ENCODE results near the gene RAG2.
A peak's percentile ranks its signal among the peaks of the same experiment; 100 is the strongest.

The RAG2 gene

GRCh38 chr11:36628141-36628540 lies 30.1 kb upstream of the RAG2 start:
- Histone ChIP-seq H3K27me3 (ENCODE audit: insufficient read depth, poor library complexity, severe bottlenecking) (no peaks in the 10 kb centered on the region), H3K36me3 (ENCODE audit: low read depth) (no peaks in the 10 kb centered on the region), H3K4me3 (ENCODE audit: severe bottlenecking) (no peak overlapping the region), H3K9me3 (ENCODE audit: severe bottlenecking) (no peaks in the 10 kb centered on the region), H3K4me1 (ENCODE audit: insufficient read depth, poor library complexity, severe bottlenecking) (no peaks in the 10 kb centered on the region), H3K27ac (ENCODE audit: poor library complexity, severe bottlenecking) (no peak overlapping the region)
- DNase-seq (ENCODE audit: low spot score) (no peak), ATAC-seq (ENCODE audit: low read depth) (no peak)
- TF ChIP-seq CTCF (IDR thresholded peaks at IDR 0.05; ENCODE audit: poor library complexity, severe bottlenecking) = no peak

DNA sequence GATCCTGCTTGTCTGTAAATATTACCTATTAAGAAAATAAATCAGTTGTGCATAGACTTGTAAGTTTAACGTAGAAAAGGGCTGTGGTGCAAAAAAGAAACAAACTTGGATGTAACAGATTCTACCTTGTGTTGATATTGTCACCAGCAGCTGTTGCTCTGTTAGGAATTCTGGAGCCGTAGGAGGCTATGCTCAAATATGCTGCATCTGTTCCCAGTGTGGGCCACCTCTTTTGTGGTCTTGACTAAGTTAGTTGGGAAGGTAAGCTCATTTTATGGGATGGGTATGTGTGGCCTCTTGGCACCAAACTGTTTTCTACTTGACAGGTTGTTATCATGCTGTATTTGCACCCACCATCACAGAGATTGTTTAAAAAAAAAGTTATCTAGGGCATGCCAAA lies 29.4 kb upstream of the RAG2 start:
- DNase-seq (ENCODE audit: low spot score) = no peak
- no peak for ATAC-seq (ENCODE audit: low read depth)
- Histone ChIP-seq H3K9me3 (ENCODE audit: severe bottlenecking) (no peaks in the 10 kb centered on the region), H3K27ac (ENCODE audit: poor library complexity, severe bottlenecking) (no peak overlapping the region), H3K4me3 (ENCODE audit: severe bottlenecking) (no peak overlapping the region), H3K36me3 (ENCODE audit: low read depth) (no peaks in the 10 kb centered on the region), H3K4me1 (ENCODE audit: insufficient read depth, poor library complexity, severe bottlenecking) (no peaks in the 10 kb centered on the region), H3K27me3 (ENCODE audit: insufficient read depth, poor library complexity, severe bottlenecking) (no peaks in the 10 kb centered on the region)
- TF ChIP-seq CTCF (IDR thresholded peaks at IDR 0.05; ENCODE audit: poor library complexity, severe bottlenecking) = no peak

- no peak for TF ChIP-seq CTCF (IDR thresholded peaks at IDR 0.05; ENCODE audit: poor library complexity, severe bottlenecking)
- DNase-seq (ENCODE audit: low spot score) (no peak), ATAC-seq (ENCODE audit: low read depth) (no peak)
- Histone ChIP-seq H3K36me3 (ENCODE audit: low read depth) (no peaks in the 10 kb centered on the region), H3K27me3 (ENCODE audit: insufficient read depth, poor library complexity, severe bottlenecking) (no peaks in the 10 kb centered on the region), H3K9me3 (ENCODE audit: severe bottlenecking) (no peaks in the 10 kb centered on the region), H3K4me3 (ENCODE audit: severe bottlenecking) (no peak overlapping the region), H3K27ac (ENCODE audit: poor library complexity, severe bottlenecking) (no peak overlapping the region), H3K4me1 (ENCODE audit: insufficient read depth, poor library complexity, severe bottlenecking) (no peaks in the 10 kb centered on the region)
Measured at GRCh38 chr11:36627006-36627405, 29.0 kb upstream of the RAG2 start.

GRCh38 chr11:36623494-36623893 lies 25.5 kb upstream of the RAG2 start:
- Histone ChIP-seq H3K4me1 (ENCODE audit: insufficient read depth, poor library complexity, severe bottlenecking) (no peaks in the 10 kb centered on the region), H3K4me3 (ENCODE audit: severe bottlenecking) (no peak overlapping the region), H3K9me3 (ENCODE audit: severe bottlenecking) (no peaks in the 10 kb centered on the region), H3K27ac (ENCODE audit: poor library complexity, severe bottlenecking) (no peak overlapping the region), H3K36me3 (ENCODE audit: low read depth) (no peaks in the 10 kb centered on the region), H3K27me3 (ENCODE audit: insufficient read depth, poor library complexity, severe bottlenecking) (no peaks in the 10 kb centered on the region)
- DNase-seq (ENCODE audit: low spot score) = no peak
- no peak for ATAC-seq (ENCODE audit: low read depth)
- no peak for TF ChIP-seq CTCF (IDR thresholded peaks at IDR 0.05; ENCODE audit: poor library complexity, severe bottlenecking)

DNA sequence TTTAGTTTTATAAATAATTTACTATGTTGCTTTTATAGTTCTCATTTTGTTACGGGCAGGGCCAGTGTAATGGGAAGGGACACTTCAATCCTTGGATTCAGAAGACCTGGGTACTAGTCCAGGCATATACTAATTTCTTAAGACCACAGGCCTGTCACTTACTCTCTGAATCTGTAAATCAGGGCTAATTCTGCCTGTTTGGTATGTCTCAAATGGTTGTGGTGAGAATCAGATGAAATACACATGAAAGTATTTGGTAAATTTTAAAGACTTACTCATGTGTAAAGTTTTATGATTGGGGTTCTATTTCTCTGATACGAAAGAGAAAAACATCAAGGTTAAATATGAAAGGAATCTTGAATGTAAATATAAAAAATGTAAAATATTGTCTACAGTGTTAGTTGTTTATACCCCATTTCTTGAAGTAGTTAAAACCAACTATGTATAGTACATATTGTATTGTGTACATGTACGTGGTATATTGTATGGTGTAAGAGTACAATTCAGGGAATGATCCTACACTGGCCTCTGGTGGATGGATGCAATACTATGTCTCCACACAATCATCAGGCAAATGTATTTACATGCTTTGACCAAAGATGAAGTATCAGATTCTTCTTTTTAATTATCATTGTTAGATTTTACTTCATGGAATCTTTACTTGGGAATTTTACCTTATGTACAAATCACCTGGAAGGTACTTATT lies 24.5 kb upstream of the RAG2 start:
- H3K27ac ChIP-seq (ENCODE audit: poor library complexity, severe bottlenecking) = no peak overlapping the region
- H3K36me3 ChIP-seq (ENCODE audit: low read depth) = no peaks in the 10 kb centered on the region
- no peak for DNase-seq (ENCODE audit: low spot score)
- ATAC-seq (ENCODE audit: low read depth) = peak; percentile 82
- TF ChIP-seq CTCF (IDR thresholded peaks at IDR 0.05; ENCODE audit: poor library complexity, severe bottlenecking) = peak; percentile 74
- H3K4me3 ChIP-seq (ENCODE audit: severe bottlenecking) = no peak overlapping the region
- no peaks in the 10 kb centered on the region for H3K4me1 ChIP-seq (ENCODE audit: insufficient read depth, poor library complexity, severe bottlenecking)
- H3K9me3 ChIP-seq (ENCODE audit: severe bottlenecking) = no peaks in the 10 kb centered on the region
- no peaks in the 10 kb centered on the region for H3K27me3 ChIP-seq (ENCODE audit: insufficient read depth, poor library complexity, severe bottlenecking)

Data from RWPE2 (cell line).